RKO (cell line): ENCODE data around the gene GIMAP2.
"Not testable (repeated sequence)": the region's sequence is repeated elsewhere in the genome, so short reads cannot be mapped to it uniquely, and the experiment has no call there.

Source experiments
- DNase-seq: peaks from one replicate; pipeline ENCODE4 v3.0.0-alpha.2; 2016; ENCODE audit warnings: low spot score

The GIMAP2 gene

GRCh38 chr7:150685219-150686029, at the start of gene GIMAP2:
Gene GIMAP2 (plus strand): TSS chr7:150685706. CDS start chr7:150687060, 1,354 bp downstream.
- no peak for DNase-seq

GRCh38 chr7:150641854-150642253, 43.7 kb upstream of the GIMAP2 start:
- DNase-seq = no peak

- DNase-seq = no peak
These were observed 42.6 kb upstream of the GIMAP2 start for GRCh38 chr7:150642926-150643325.

GRCh38 chr7:150645259-150646020, 40.1 kb upstream of the GIMAP2 start:
- DNase-seq = no peak

GRCh38 chr7:150648353-150649079, 37.0 kb upstream of the GIMAP2 start:
- no peak for DNase-seq

GRCh38 chr7:150649080-150649385, 36.5 kb upstream of the GIMAP2 start:
- DNase-seq = no peak

GRCh38 chr7:150654692-150655091, 30.8 kb upstream of the GIMAP2 start:
- DNase-seq = no peak

- no peak for DNase-seq
These were observed 29.5 kb upstream of the GIMAP2 start for GRCh38 chr7:150656047-150656446.

- DNase-seq = no peak
These were observed 28.0 kb upstream of the GIMAP2 start for GRCh38 chr7:150657526-150657925.

- DNase-seq = no peak
These were observed 24.4 kb upstream of the GIMAP2 start for GRCh38 chr7:150660939-150661613.

GRCh38 chr7:150662821-150663220, 22.7 kb upstream of the GIMAP2 start:
- DNase-seq = not testable (repeated sequence)

- DNase-seq = no peak
These were observed 21.6 kb upstream of the GIMAP2 start for GRCh38 chr7:150663802-150664494.

- no peak for DNase-seq
These were observed 20.3 kb upstream of the GIMAP2 start for GRCh38 chr7:150665089-150665748.

GRCh38 chr7:150665896-150666295, 19.6 kb upstream of the GIMAP2 start:
- DNase-seq = no peak

- DNase-seq = no peak
These were observed 19.1 kb upstream of the GIMAP2 start for GRCh38 chr7:150666412-150666811.

- DNase-seq = no peak
These were observed 17.0 kb upstream of the GIMAP2 start for GRCh38 chr7:150668472-150668911.

GRCh38 chr7:150668977-150669376, 16.5 kb upstream of the GIMAP2 start:
- DNase-seq = no peak

- DNase-seq = not testable (repeated sequence)
These were observed 13.5 kb upstream of the GIMAP2 start for GRCh38 chr7:150671798-150672585.

GRCh38 chr7:150675714-150676113, 9.8 kb upstream of the GIMAP2 start:
- no peak for DNase-seq

GRCh38 chr7:150676276-150676675, 9.2 kb upstream of the GIMAP2 start:
- DNase-seq = not testable (repeated sequence)
